GM19240 (cell line): ENCODE results near the gene MAP3K4.

ENCODE experiments used
- DNase-seq: peaks from one replicate; pipeline ENCODE4 v3.0.0; 2011; ENCODE audit warnings: low spot score; ENCODE audit not compliant: insufficient read length

The MAP3K4 gene

GRCh38 chr6:161141173-161141572 is 149.6 kb downstream of the MAP3K4 start:
- DNase-seq = no peak

- no peak for DNase-seq
Measured at GRCh38 chr6:161142957-161143296, 151.4 kb downstream of the MAP3K4 start.

- DNase-seq = no peak
Measured at GRCh38 chr6:161143663-161144430, 152.3 kb downstream of the MAP3K4 start.

GRCh38 chr6:161150136-161150535 is 158.6 kb downstream of the MAP3K4 start:
- DNase-seq = no peak

GRCh38 chr6:161150566-161150965 is 159.0 kb downstream of the MAP3K4 start:
- DNase-seq = no peak

- no peak for DNase-seq
Measured at GRCh38 chr6:161151059-161151645, 159.6 kb downstream of the MAP3K4 start.

- DNase-seq = no peak
Measured at GRCh38 chr6:161151660-161152526, 160.3 kb downstream of the MAP3K4 start.

- no peak for DNase-seq
Measured at GRCh38 chr6:161152527-161152862, 160.9 kb downstream of the MAP3K4 start.

- DNase-seq = no peak
Measured at GRCh38 chr6:161152907-161153662, 161.5 kb downstream of the MAP3K4 start.

GRCh38 chr6:161153725-161154124 is 162.2 kb downstream of the MAP3K4 start:
- no peak for DNase-seq

GRCh38 chr6:161154796-161155335 is 163.3 kb downstream of the MAP3K4 start:
- DNase-seq = no peak

- no peak for DNase-seq
Measured at GRCh38 chr6:161161121-161161520, 169.6 kb downstream of the MAP3K4 start.

- DNase-seq = no peak
Measured at GRCh38 chr6:161161889-161162624, 170.5 kb downstream of the MAP3K4 start.

- no peak for DNase-seq
Measured at GRCh38 chr6:161162722-161163121, 171.2 kb downstream of the MAP3K4 start.

GRCh38 chr6:161163466-161164181 is 172.1 kb downstream of the MAP3K4 start:
- DNase-seq = no peak

- no peak for DNase-seq
Measured at GRCh38 chr6:161164182-161164625, 172.6 kb downstream of the MAP3K4 start.

- no peak for DNase-seq
Measured at GRCh38 chr6:161166176-161166575, 174.6 kb downstream of the MAP3K4 start.

GRCh38 chr6:161166677-161167076 is 175.1 kb downstream of the MAP3K4 start:
- DNase-seq = no peak
